SK-N-DZ (cell line): Measurements from ENCODE around the gene CD300LB.
"Not testable (repeated sequence)": the region's sequence is repeated elsewhere in the genome, so short reads cannot be mapped to it uniquely, and the experiment has no call there.

Experiments used
- DNase-seq: peaks from one replicate; pipeline ENCODE4 v3.0.0-alpha.2; 2015; ENCODE audit warnings: low spot score

CD300LB gene

DNA sequence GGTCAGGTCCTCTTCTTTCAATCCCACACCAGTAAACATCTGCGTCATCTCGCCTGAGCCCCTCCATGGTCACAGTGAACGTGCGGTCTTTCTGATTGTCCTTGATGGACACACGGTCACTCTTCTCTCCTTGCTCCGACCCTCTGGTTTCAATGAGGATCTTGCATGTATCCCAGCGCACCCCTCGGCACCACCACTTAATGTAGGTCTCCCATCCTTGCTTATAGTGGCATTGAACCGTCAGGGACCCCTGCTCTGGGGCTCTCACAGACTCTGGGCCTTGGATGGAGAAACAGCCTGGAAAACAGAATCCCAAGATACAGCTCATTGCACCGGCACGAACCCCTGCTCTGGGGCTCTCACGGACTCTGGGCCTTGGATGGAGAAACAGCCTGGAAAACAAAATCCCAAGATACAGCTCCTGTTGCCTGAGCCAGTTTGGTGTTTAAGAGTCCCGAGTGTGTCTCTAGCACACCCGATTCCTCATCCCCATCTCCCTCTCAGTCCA lies 5.4 kb downstream of the CD300LB start:
- no peak for DNase-seq

GRCh38 chr17:74525465-74525725 lies 5.9 kb downstream of the CD300LB start:
- no peak for DNase-seq

GRCh38 chr17:74524653-74525464 lies 6.4 kb downstream of the CD300LB start:
- no peak for DNase-seq

GRCh38 chr17:74523308-74523707 lies 8.0 kb downstream of the CD300LB start:
- no peak for DNase-seq

- no peak for DNase-seq
These were observed 8.7 kb downstream of the CD300LB start for GRCh38 chr17:74522381-74523105.

- DNase-seq: no peak
These were observed 9.5 kb downstream of the CD300LB start for GRCh38 chr17:74521701-74522201.

- DNase-seq: no peak
These were observed 10.3 kb downstream of the CD300LB start for GRCh38 chr17:74520790-74521480.

DNA sequence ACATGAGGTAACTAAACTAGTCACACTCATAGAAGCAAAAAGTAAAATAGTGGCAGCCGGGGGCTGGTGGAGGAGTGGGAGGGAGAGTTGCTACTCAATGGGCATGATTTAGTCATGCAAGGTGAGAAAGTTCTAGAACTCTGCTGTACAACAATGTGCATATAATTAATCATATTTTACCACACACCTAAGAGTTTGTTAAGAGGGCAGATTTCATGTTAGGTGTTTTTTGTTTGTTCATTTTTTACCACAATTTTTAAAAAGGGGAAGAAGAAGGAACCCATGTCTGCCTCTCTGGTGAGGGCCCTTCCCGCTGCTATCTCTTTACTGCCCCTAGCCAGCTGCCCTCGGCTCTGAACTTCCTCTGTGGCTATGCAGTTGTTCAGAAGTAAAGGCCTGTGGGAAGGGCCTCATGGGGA lies 11.2 kb downstream of the CD300LB start:
- no peak for DNase-seq

- DNase-seq: not testable (repeated sequence)
These were observed 12.8 kb downstream of the CD300LB start for GRCh38 chr17:74518413-74518981.

DNA sequence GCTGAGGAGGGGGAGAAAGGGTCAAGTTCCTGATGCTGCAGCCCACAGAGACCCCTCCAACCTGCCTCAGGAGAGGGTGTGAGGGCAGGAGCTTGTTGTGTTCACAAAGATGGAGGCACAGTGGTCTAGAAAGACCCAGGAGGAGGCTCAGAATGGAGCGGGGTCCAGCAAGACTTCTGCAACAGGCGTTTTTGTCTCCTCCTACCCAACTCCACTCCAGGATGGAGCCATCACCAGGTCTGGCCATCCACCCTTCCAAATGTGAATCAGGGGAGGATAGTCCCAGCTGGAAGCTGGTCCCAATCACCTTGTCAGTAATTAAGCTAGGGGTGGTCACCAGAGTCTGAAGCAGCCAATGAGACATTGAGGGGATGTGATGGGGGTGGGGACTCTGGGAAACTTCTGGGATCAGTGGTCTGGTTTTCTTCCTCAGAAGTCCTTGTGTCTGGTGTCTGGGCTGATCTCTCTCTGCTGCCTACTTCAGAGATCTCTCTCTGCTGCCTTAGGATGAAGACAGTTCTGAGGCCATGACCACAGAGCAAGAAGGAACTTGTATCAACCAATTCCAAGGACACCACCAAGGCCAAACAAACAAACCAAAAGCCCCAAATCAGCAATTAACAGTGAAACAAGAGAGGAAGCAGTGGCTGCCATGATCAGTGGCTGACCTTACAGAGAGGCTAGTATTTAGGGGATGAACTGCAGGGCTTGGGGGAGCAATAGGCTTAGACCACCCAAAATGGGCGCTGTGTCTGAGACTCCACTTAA lies 14.5 kb downstream of the CD300LB start:
- DNase-seq: no peak

DNA sequence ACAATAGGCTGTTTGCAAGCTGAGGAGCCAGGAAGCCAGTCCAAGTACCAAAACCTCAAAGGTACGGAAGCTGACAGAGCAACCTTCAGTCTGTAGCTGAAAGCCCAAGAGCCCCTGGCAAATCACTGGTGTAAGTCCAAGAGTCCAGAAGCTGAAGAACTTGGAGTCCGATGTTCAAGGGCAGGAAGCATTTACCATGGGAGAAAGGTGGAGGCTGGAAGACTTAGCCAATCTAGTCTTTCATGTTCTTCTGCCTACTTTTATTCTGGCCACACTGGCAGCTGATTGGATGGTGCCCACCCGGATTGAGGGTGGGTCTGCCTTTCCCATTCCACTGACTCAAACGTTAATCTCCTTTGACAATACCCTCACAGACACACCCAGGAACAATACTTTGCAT lies 15.3 kb downstream of the CD300LB start:
- no peak for DNase-seq

- DNase-seq: peak; percentile 42
These were observed 16.5 kb downstream of the CD300LB start for GRCh38 chr17:74514632-74515334.

DNA sequence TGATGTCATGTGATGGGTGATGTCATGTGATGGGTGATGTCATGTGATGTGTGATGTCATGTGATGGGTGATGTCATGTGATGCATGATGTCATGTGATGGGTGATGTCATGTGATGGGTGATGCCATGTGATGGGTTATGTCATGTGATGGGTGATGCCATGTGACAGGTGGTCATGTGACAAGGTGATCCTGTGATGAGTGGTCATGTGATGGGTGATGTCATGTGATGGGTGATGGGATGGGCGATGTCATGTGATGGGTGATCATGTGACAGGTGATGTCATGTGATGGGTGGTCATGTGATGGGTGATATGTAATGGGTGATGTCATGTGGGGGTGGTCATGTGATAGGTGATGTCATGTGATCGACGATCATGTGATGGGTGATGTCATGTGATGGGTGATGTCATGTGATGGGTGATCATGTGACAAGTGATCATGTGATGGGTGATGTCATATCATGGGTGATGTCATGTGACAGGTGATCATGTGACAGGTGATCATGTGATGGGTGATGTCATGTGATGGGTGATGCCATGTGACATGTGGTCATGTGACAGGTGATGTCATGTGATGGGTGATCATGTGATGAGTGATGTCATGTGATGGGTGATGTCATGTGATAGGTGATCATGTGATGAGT lies 17.2 kb downstream of the CD300LB start:
- peak; percentile 52 for DNase-seq

- DNase-seq: no peak
These were observed 18.6 kb downstream of the CD300LB start for GRCh38 chr17:74512624-74513091.

GRCh38 chr17:74512036-74512435 lies 19.2 kb downstream of the CD300LB start:
- DNase-seq: no peak

DNA sequence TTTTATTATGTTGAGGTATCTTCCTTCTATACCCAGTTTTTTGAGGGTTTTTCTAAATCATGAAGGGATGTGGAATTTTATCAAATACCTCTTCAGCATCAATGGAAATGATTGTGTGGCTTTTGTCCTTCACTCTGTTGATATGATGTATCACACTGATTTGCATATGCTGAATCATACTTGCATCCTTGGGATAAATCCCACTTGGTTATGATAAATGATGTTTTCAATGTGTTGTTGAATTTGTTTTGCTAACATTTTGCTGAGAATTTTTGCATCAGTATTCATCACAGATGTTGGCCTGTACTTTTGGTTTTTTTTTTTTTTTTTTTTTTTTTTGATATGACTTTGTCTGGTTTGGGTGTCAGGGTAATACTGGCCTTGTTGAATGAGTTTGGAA lies 23.1 kb downstream of the CD300LB start:
- no peak for DNase-seq

GRCh38 chr17:74503949-74504348 lies 27.3 kb downstream of the CD300LB start:
- DNase-seq: not testable (repeated sequence)

- no peak for DNase-seq
These were observed 28.4 kb downstream of the CD300LB start for GRCh38 chr17:74502861-74503260.

- DNase-seq: no peak
These were observed 31.3 kb downstream of the CD300LB start for GRCh38 chr17:74499992-74500391.

DNA sequence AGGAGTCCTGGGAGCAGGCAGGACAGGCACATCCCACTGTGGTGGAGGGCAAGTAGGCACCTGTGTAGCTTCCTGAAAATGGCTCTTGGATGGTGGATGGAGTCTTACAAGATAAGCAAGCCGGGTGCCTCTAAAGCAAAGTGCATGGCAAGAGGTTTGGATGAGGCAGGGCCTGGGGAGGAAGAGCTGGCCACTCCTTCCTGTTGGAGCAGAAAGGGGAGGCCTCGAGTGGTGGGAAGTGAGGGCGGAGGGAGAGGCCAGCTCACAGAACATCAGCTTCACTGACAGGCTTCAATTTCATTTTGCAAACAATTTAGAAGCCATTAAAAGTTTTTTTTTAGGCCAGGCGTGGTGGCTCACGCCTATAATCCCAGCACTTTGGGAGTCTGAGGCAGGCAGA lies 33.8 kb downstream of the CD300LB start:
- no peak for DNase-seq
